Smooth muscle cell (in vitro differentiated cells): ENCODE results near the gene BBOX1. TPM values are rescaled to one million over a fixed set of nuclear protein-coding genes. Genes with fewer than 3 reads are reported as not detected.
"Not testable (repeated sequence)": the region's sequence is repeated elsewhere in the genome, so short reads cannot be mapped to it uniquely, and the experiment has no call there.

Source experiments
- DNase-seq: peaks from one replicate; lab custom pipeline; 2025; ENCODE audit not compliant: unreplicated experiment; lab: John Stamatoyannopoulos, UW
- H2AFZ ChIP-seq: fragments of 200-600 bp; sonication (generic); 2 replicates; pipeline ENCODE4 v1.6.0; 2016; ENCODE audit warnings: antibody characterized with exemption, low read depth, mild to moderate bottlenecking
- H3F3A ChIP-seq: fragments of 200-600 bp; sonication (generic); 2 replicates; pipeline ENCODE4 v1.6.0; 2017; ENCODE audit warnings: antibody characterized with exemption, low read depth
- H3K27ac ChIP-seq: fragments of 200-600 bp; sonication (generic); 2 replicates; pipeline ENCODE4 v1.5.1; 2016; ENCODE audit warnings: low read depth, mild to moderate bottlenecking
- H3K27me3 ChIP-seq: fragments of 200-600 bp; sonication (generic); 2 replicates; pipeline ENCODE4 v1.6.1; 2016; ENCODE audit warnings: low read depth, mild to moderate bottlenecking
- H3K36me3 ChIP-seq: fragments of 200-600 bp; sonication (generic); 2 replicates; pipeline ENCODE4 v1.5.1; 2016; ENCODE audit warnings: low read depth
- H3K4me1 ChIP-seq: fragments of 200-600 bp; sonication (generic); 2 replicates; pipeline ENCODE4 v1.5.1; 2016; ENCODE audit warnings: low read depth
- H3K4me2 ChIP-seq: fragments of 200-600 bp; sonication (generic); 2 replicates; pipeline ENCODE4 v1.6.0; 2016; ENCODE audit warnings: mild to moderate bottlenecking
- H3K4me3 ChIP-seq: fragments of 200-600 bp; sonication (generic); 2 replicates; pipeline ENCODE4 v1.5.1; 2016; ENCODE audit warnings: mild to moderate bottlenecking
- H3K79me2 ChIP-seq: fragments of 200-600 bp; sonication (generic); 2 replicates; pipeline ENCODE4 v1.6.0; 2016; ENCODE audit warnings: low read depth, mild to moderate bottlenecking
- H3K9ac ChIP-seq: fragments of 200-600 bp; sonication (generic); 2 replicates; pipeline ENCODE4 v1.6.0; 2016; ENCODE audit warnings: low read depth
- H3K9me3 ChIP-seq: fragments of 200-600 bp; sonication (generic); replicated peaks from 2 replicates; pipeline ENCODE4 v1.5.1; 2016; ENCODE audit warnings: low read depth
- H4K20me1 ChIP-seq: fragments of 200-600 bp; sonication (generic); 2 replicates; pipeline ENCODE4 v1.6.0; 2016; ENCODE audit warnings: low read depth
- WGBS: methylation state at CpG from one replicate; pipeline ENCODE4 v1.1.7; 2016; ENCODE audit warnings: low lambda C conversion rate; 5-methylcytosine and 5-hydroxymethylcytosine counted together
- polyA plus RNA-seq: library from polyadenylated mRNA; unstranded; fragments of >200 nt; fragmentation: Nextera tagmentation; extraction: Ambion mirVana; gene quantifications from 2 replicates; pipeline ENCODE4 v1.2.1, GENCODE V29; 2016
- total RNA-seq: library from RNA; depleted of rRNA; stranded (reverse); fragments of >200 nt; gene quantifications from 2 replicates; pipeline ENCODE4 v1.2.3, GENCODE V29; 2014
- TF ChIP-seq, protein P1 (sequence below): fragments of 200-600 bp; sonication (generic); IDR thresholded peaks from 2 replicates; pipeline ENCODE4 v1.5.1; 2017; ENCODE audit warnings: borderline replicate concordance, mild to moderate bottlenecking, antibody characterized with exemption; ENCODE audit not compliant: insufficient read depth, poor library complexity, severe bottlenecking

BBOX1 gene
- total and polyA plus RNA-seq, 2 experiments from 2014 or later: 0.22 to 0.67 TPM

DNA sequence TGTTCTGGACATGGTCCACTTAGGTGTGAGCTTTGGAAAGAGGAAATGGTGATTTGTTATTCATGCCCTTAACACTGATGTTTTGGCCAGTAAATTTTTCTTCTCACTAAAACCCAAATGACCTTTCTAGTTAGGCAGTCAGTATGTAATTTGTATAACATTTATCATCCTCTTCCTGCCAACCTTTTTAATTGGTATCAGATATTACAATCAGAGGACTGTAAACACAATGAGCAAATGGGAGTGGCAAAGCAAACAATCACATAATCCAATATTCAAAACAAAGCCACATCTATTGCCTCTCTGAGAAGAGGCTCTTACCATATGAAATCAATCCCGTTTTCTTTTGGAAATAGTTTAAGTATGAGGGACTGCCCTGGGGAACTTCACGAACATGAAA lies 49.1 kb downstream of the BBOX1 start:
- Histone ChIP-seq H4K20me1 (no peaks in the 10 kb centered on the region), H3K4me2 (no peak overlapping the region), H2AFZ (no peak overlapping the region), H3K9me3 (no peaks in the 10 kb centered on the region), H3K4me1 (peaks cover 5% of the 10 kb centered on the region), H3K27ac (no peak overlapping the region), H3K9ac (no peak overlapping the region), H3K36me3 (no peaks in the 10 kb centered on the region), H3K4me3 (no peak overlapping the region), H3K79me2 (peaks cover 3% of the 10 kb centered on the region), H3K27me3 (no peaks in the 10 kb centered on the region), H3F3A (no peaks in the 10 kb centered on the region)
- 91% methylated on average over 2 of the region's 2 CpGs for WGBS
- TF ChIP-seq, protein P1, sequence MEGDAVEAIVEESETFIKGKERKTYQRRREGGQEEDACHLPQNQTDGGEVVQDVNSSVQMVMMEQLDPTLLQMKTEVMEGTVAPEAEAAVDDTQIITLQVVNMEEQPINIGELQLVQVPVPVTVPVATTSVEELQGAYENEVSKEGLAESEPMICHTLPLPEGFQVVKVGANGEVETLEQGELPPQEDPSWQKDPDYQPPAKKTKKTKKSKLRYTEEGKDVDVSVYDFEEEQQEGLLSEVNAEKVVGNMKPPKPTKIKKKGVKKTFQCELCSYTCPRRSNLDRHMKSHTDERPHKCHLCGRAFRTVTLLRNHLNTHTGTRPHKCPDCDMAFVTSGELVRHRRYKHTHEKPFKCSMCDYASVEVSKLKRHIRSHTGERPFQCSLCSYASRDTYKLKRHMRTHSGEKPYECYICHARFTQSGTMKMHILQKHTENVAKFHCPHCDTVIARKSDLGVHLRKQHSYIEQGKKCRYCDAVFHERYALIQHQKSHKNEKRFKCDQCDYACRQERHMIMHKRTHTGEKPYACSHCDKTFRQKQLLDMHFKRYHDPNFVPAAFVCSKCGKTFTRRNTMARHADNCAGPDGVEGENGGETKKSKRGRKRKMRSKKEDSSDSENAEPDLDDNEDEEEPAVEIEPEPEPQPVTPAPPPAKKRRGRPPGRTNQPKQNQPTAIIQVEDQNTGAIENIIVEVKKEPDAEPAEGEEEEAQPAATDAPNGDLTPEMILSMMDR: no peak
- DNase-seq: no peak

- not testable (repeated sequence) for H3K36me3 ChIP-seq, H3K4me1 ChIP-seq, H2AFZ ChIP-seq, H3K9me3 ChIP-seq, H3K27me3 ChIP-seq, DNase-seq, H3K9ac ChIP-seq, H3K27ac ChIP-seq, H4K20me1 ChIP-seq, H3K79me2 ChIP-seq, H3F3A ChIP-seq, H3K4me3 ChIP-seq, H3K4me2 ChIP-seq
- 66% methylated on average over 5 of the region's 5 CpGs for WGBS
Measured at GRCh38 chr11:27090357-27090948, 49.8 kb downstream of the BBOX1 start.

DNA sequence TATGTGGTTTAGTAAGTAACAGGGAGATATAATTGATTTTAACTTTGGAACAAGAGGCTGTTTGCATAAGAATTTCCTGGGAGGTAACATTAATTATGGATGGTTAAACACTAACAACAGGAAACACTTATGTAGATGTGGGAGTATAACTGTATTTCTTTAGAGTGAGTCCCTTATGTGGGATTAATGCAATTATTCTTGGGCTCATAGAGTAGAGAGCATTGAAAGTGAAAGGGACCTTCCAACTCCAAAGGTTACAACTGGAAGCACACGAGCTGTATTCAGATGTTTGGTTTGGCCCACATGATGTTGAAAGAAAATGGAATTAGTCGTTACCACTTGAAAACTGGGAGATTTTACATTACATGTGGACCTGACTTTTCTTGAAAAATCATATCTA lies 53.5 kb downstream of the BBOX1 start:
- no peak overlapping the region for H3K4me3 ChIP-seq
- H3K4me1 ChIP-seq: no peaks in the 10 kb centered on the region
- no peak overlapping the region for H3K9ac ChIP-seq
- no peak overlapping the region for H3K4me2 ChIP-seq
- no peaks in the 10 kb centered on the region for H3K9me3 ChIP-seq
- TF ChIP-seq, protein P1: no peak
- H3F3A ChIP-seq: no peaks in the 10 kb centered on the region
- no peak overlapping the region for H3K27ac ChIP-seq
- peaks cover 3% of the 10 kb centered on the region for H3K79me2 ChIP-seq
- no peak overlapping the region for H2AFZ ChIP-seq
- no peak for DNase-seq
- 86% methylated on average over 2 of the region's 2 CpGs for WGBS
- H3K27me3 ChIP-seq: no peaks in the 10 kb centered on the region
- no peaks in the 10 kb centered on the region for H4K20me1 ChIP-seq
- no peaks in the 10 kb centered on the region for H3K36me3 ChIP-seq

GRCh38 chr11:27095059-27095458 lies 54.4 kb downstream of the BBOX1 start:
- Histone ChIP-seq H3K36me3 (no peaks in the 10 kb centered on the region), H3K4me3 (no peak overlapping the region), H3K27ac (no peak overlapping the region), H3K9me3 (no peaks in the 10 kb centered on the region), H3K4me1 (no peaks in the 10 kb centered on the region), H2AFZ (no peak overlapping the region), H3K79me2 (peaks cover 3% of the 10 kb centered on the region), H3K4me2 (no peak overlapping the region), H4K20me1 (no peaks in the 10 kb centered on the region), H3K9ac (no peak overlapping the region), H3F3A (no peaks in the 10 kb centered on the region), H3K27me3 (no peaks in the 10 kb centered on the region)
- no peak for DNase-seq
- TF ChIP-seq, protein P1: no peak
- WGBS: 89% methylated on average over 2 of the region's 2 CpGs
